SU-DHL-6 (cell line): ENCODE measurements around the gene INO80D.
"Not testable (repeated sequence)": the region's sequence is repeated elsewhere in the genome, so short reads cannot be mapped to it uniquely, and the experiment has no call there.

Experiments used
- H2AFZ ChIP-seq: fragments of 200-600 bp; sonication (generic); 2 replicates; pipeline ENCODE4 v1.6.1; 2014; ENCODE audit warnings: low read depth, mild to moderate bottlenecking, moderate library complexity, mixed read lengths, antibody characterized with exemption, low read length; ENCODE audit not compliant: severe bottlenecking
- H3F3A ChIP-seq: fragments of 200-600 bp; shearing (Covaris generic); 2 replicates; pipeline ENCODE4 v1.6.0; 2016; ENCODE audit warnings: antibody characterized with exemption, mild to moderate bottlenecking; ENCODE audit not compliant: insufficient read depth
- H3K27ac ChIP-seq: fragments of 200-600 bp; sonication (generic); 2 replicates; pipeline ENCODE4 v1.5.1; 2016; ENCODE audit warnings: low read depth, mild to moderate bottlenecking, low read length, moderate library complexity, mixed read lengths
- H3K27me3 ChIP-seq: fragments of 200-600 bp; sonication (generic), shearing (Covaris generic); 2 replicates; pipeline ENCODE4 v1.6.0; 2014; ENCODE audit warnings: mild to moderate bottlenecking, low read length
- H3K36me3 ChIP-seq: fragments of 200-600 bp; sonication (generic); 2 replicates; pipeline ENCODE4 v1.6.1; 2014; ENCODE audit warnings: mild to moderate bottlenecking, low read length, mixed read lengths
- H3K4me2 ChIP-seq: fragments of 300-600, 200-600 bp; shearing (Covaris generic), sonication (generic); 2 replicates; pipeline ENCODE4 v1.6.0; 2014; ENCODE audit warnings: low read length, low read depth, mild to moderate bottlenecking; ENCODE audit not compliant: poor library complexity, severe bottlenecking
- H3K4me3 ChIP-seq: fragments of 200-600 bp; sonication (generic); 2 replicates; pipeline ENCODE4 v1.5.1; 2014; ENCODE audit warnings: antibody characterized with exemption, low read length, mild to moderate bottlenecking, mixed read lengths; ENCODE audit not compliant: insufficient read depth, poor library complexity, severe bottlenecking
- H3K79me2 ChIP-seq: fragments of 200-600 bp; sonication (generic); 2 replicates; pipeline ENCODE4 v1.6.1; 2014; ENCODE audit warnings: mild to moderate bottlenecking, low read length, moderate library complexity; ENCODE audit not compliant: insufficient read depth
- H3K9ac ChIP-seq: fragments of 200-600 bp; sonication (generic); 2 replicates; pipeline ENCODE4 v1.7.0; 2014; ENCODE audit warnings: mild to moderate bottlenecking, low read length
- H3K9me2 ChIP-seq: fragments of 200-600 bp; sonication (generic); replicated peaks from 2 replicates; pipeline ENCODE4 v1.6.1; 2014; ENCODE audit warnings: low read length; ENCODE audit not compliant: insufficient read depth
- H3K9me3 ChIP-seq: fragments of 200-600 bp; sonication (generic); 2 replicates; pipeline ENCODE4 v1.6.1; 2014; ENCODE audit warnings: low read length, mixed read lengths; ENCODE audit not compliant: insufficient read depth
- H4K20me1 ChIP-seq: fragments of 200-600 bp; sonication (generic); 2 replicates; pipeline ENCODE4 v1.6.1; 2014; ENCODE audit warnings: low read depth, mild to moderate bottlenecking, antibody characterized with exemption, low read length, moderate library complexity, mixed read lengths
- CTCF ChIP-seq: fragments of 200-600 bp; sonication (generic); IDR thresholded peaks from one replicate; pipeline ENCODE4 v1.5.1; 2017; ENCODE audit warnings: antibody characterized with exemption, mild to moderate bottlenecking, low read length, moderate library complexity; ENCODE audit not compliant: insufficient read depth, poor library complexity, severe bottlenecking
- EZH2phosphoT487 ChIP-seq: fragments of 200-600 bp; sonication (generic), shearing (Covaris generic); conservative IDR thresholded peaks from 2 replicates; pipeline ENCODE4 v1.6.1; 2018; ENCODE audit warnings: mild to moderate bottlenecking, antibody characterized with exemption, low read length, moderate library complexity, mixed read lengths

Gene INO80D

GRCh38 chr2:206051912-206052311 is 34.1 kb downstream of the INO80D start:
- TF ChIP-seq CTCF (no peak), EZH2phosphoT487 (no peak)
- H3K4me2 ChIP-seq = no peak overlapping the region
- H3K79me2 ChIP-seq = peaks cover 14% of the 10 kb centered on the region; the same call in 1 of the 2 replicates
- no peak overlapping the region for H3K4me3 ChIP-seq
- peaks cover 9% of the 10 kb centered on the region; the same call in 1 of the 2 replicates for H3K36me3 ChIP-seq
- no peak overlapping the region for H2AFZ ChIP-seq
- H3K27ac ChIP-seq = no peak overlapping the region
- no peak overlapping the region for H3K9ac ChIP-seq
- H3K27me3 ChIP-seq = no peaks in the 10 kb centered on the region
- no peaks in the 10 kb centered on the region for H3K9me2 ChIP-seq
- H3F3A ChIP-seq = no peaks in the 10 kb centered on the region
- no peaks in the 10 kb centered on the region for H3K9me3 ChIP-seq
- H4K20me1 ChIP-seq = no peaks in the 10 kb centered on the region

- Histone ChIP-seq H3K27me3 (no peaks in the 10 kb centered on the region), H3K79me2 (peaks cover 13% of the 10 kb centered on the region; the same call in 1 of the 2 replicates), H4K20me1 (no peaks in the 10 kb centered on the region), H3K4me2 (no peak overlapping the region), H3K9ac (no peak overlapping the region), H3K4me3 (no peak overlapping the region), H3K9me3 (no peaks in the 10 kb centered on the region), H3K9me2 (no peaks in the 10 kb centered on the region), H3K27ac (no peak overlapping the region), H3F3A (no peaks in the 10 kb centered on the region), H3K36me3 (peaks cover 8% of the 10 kb centered on the region; the same call in 1 of the 2 replicates), H2AFZ (no peak overlapping the region)
- no peak for TF ChIP-seq CTCF
Measured at GRCh38 chr2:206049392-206049791, 36.6 kb downstream of the INO80D start.

- no peaks in the 10 kb centered on the region for H3K9me3 ChIP-seq
- H3K9me2 ChIP-seq = no peaks in the 10 kb centered on the region
- H4K20me1 ChIP-seq = no peaks in the 10 kb centered on the region
- no peak for TF ChIP-seq CTCF
- no peak for TF ChIP-seq EZH2phosphoT487
- H3K4me2 ChIP-seq = no peak overlapping the region
- H2AFZ ChIP-seq = no peak overlapping the region
- H3K27me3 ChIP-seq = no peaks in the 10 kb centered on the region
- H3K4me3 ChIP-seq = no peak overlapping the region
- H3K36me3 ChIP-seq = peaks cover 8% of the 10 kb centered on the region; the same call in 1 of the 2 replicates
- no peak overlapping the region for H3K9ac ChIP-seq
- 0 out of 2 replicates have a peak, but pooled peaks cover 4% of the 10 kb centered on the region for H3F3A ChIP-seq
- no peaks in the 10 kb centered on the region for H3K79me2 ChIP-seq
- no peak overlapping the region for H3K27ac ChIP-seq
Measured at GRCh38 chr2:206045251-206045650, 40.7 kb downstream of the INO80D start.

GRCh38 chr2:206040525-206040924 is 45.4 kb downstream of the INO80D start:
- H2AFZ ChIP-seq = no peak overlapping the region
- H3K9me2 ChIP-seq = no peaks in the 10 kb centered on the region
- H4K20me1 ChIP-seq = no peaks in the 10 kb centered on the region
- H3K36me3 ChIP-seq = peaks cover 13% of the 10 kb centered on the region; the same call in 1 of the 2 replicates
- no peak for TF ChIP-seq EZH2phosphoT487
- no peak for TF ChIP-seq CTCF
- no peak overlapping the region for H3K27ac ChIP-seq
- H3K9ac ChIP-seq = no peak overlapping the region
- H3K9me3 ChIP-seq = no peaks in the 10 kb centered on the region
- H3F3A ChIP-seq = 0 out of 2 replicates have a peak, but pooled peaks cover 4% of the 10 kb centered on the region
- no peak overlapping the region for H3K4me2 ChIP-seq
- no peak overlapping the region for H3K4me3 ChIP-seq
- H3K79me2 ChIP-seq = 0 out of 2 replicates have a peak, but pooled peaks cover 11% of the 10 kb centered on the region
- H3K27me3 ChIP-seq = no peaks in the 10 kb centered on the region

- H4K20me1 ChIP-seq, H3K27ac ChIP-seq, H3K9ac ChIP-seq, H3K4me2 ChIP-seq, H3K9me3 ChIP-seq, H3K27me3 ChIP-seq, H3F3A ChIP-seq, H2AFZ ChIP-seq, H3K4me3 ChIP-seq, H3K9me2 ChIP-seq, H3K36me3 ChIP-seq: not testable (repeated sequence)
- peaks cover 24% of the 10 kb centered on the region; the same call in 1 of the 2 replicates for H3K79me2 ChIP-seq
Measured at GRCh38 chr2:206035393-206035792, 50.6 kb downstream of the INO80D start.
